ENCODE data around the gene HECW1.

- no peak for TF ChIP-seq POLR2A (IDR thresholded peaks at IDR 0.05; ENCODE audit: control extremely low read depth in 1 of 2, low read depth in 2 of 2, low read length in 2 of 2)
- no peak for TF ChIP-seq CTCF (IDR thresholded peaks at IDR 0.05; ENCODE audit: control extremely low read depth in 1 of 3, insufficient read depth in 1 of 3, low read depth in 1 of 3, low read length in 3 of 3)
- TF ChIP-seq JUND (IDR thresholded peaks at IDR 0.05; ENCODE audit: low read length) = no peak
These were observed 5.9 kb downstream of the HECW1 start for GRCh38 chr7:43118313-43118712.

Measured in H1 (cell line).